HG03432 (cell line): ENCODE results near the gene BSCL2.
A peak's percentile ranks its signal among the peaks of the same experiment; 100 is the strongest.
"Not testable (repeated sequence)": the region's sequence is repeated elsewhere in the genome, so short reads cannot be mapped to it uniquely, and the experiment has no call there.

Experiments
- ATAC-seq: cut with Tn5 transposase; IDR thresholded peaks from one replicate; pipeline ENCODE4 v1.9.1; 2021; ENCODE audit warnings: mild to moderate bottlenecking, moderate library complexity; ENCODE audit not compliant: unreplicated experiment

Gene BSCL2

GRCh38 chr11:62707277-62707861 is at the start of gene BSCL2, which contains the start of gene GNG3:
TSS of gene BSCL2 (minus strand) at chr11:62707424. CDS start at chr11:62707195, 229 bp downstream.
TSS of gene GNG3 (plus strand) at chr11:62707676. CDS start at chr11:62708296, 620 bp downstream.
- no peak for ATAC-seq

GRCh38 chr11:62755086-62755615 is 47.9 kb upstream of the BSCL2 start:
- no peak for ATAC-seq

- ATAC-seq, result peak; percentile 94
Observed at GRCh38 chr11:62753736-62754603, 46.7 kb upstream of the BSCL2 start, which contains the start of gene ZBTB3. TSS of gene ZBTB3 (minus strand) at chr11:62754160. CDS start at chr11:62753664, 496 bp downstream.

- peak; percentile 1 for ATAC-seq
Observed at GRCh38 chr11:62752994-62753735, 45.9 kb upstream of the BSCL2 start.

GRCh38 chr11:62752177-62752785 is 45.1 kb upstream of the BSCL2 start:
- no peak for ATAC-seq

- ATAC-seq, result not testable (repeated sequence)
Observed at GRCh38 chr11:62749931-62750330, 42.7 kb upstream of the BSCL2 start.

GRCh38 chr11:62747475-62748160 is 40.4 kb upstream of the BSCL2 start:
- no peak for ATAC-seq

- no peak for ATAC-seq
Observed at GRCh38 chr11:62737196-62737595, 30.0 kb upstream of the BSCL2 start.

- no peak for ATAC-seq
Observed at GRCh38 chr11:62732830-62733229, 25.6 kb upstream of the BSCL2 start.

- ATAC-seq, result not testable (repeated sequence)
Observed at GRCh38 chr11:62730076-62730475, 22.9 kb upstream of the BSCL2 start.

GRCh38 chr11:62728171-62728988 is 21.2 kb upstream of the BSCL2 start, which contains the start of gene TTC9C:
TSS of gene TTC9C (plus strand) at chr11:62728486. CDS start at chr11:62728849, 363 bp downstream.
- ATAC-seq, result peak; percentile 18

GRCh38 chr11:62727872-62728170 is 20.6 kb upstream of the BSCL2 start:
- ATAC-seq, result peak; percentile 57

- ATAC-seq, result peak; percentile 69
Observed at GRCh38 chr11:62727165-62727871, 20.1 kb upstream of the BSCL2 start, which contains the start of gene HNRNPUL2. TSS of gene HNRNPUL2 (minus strand) at chr11:62727457. CDS start at chr11:62727156, 301 bp downstream.

- no peak for ATAC-seq
Observed at GRCh38 chr11:62726915-62727164, 19.6 kb upstream of the BSCL2 start.

GRCh38 chr11:62726156-62726914 is 19.1 kb upstream of the BSCL2 start:
- ATAC-seq, result peak; percentile 1

GRCh38 chr11:62725646-62726045 is 18.4 kb upstream of the BSCL2 start:
- no peak for ATAC-seq

GRCh38 chr11:62724171-62724570 is 16.9 kb upstream of the BSCL2 start:
- ATAC-seq, result no peak

GRCh38 chr11:62721994-62722393 is 14.8 kb upstream of the BSCL2 start:
- ATAC-seq, result no peak
